Liver (tissue), 3 donors: ENCODE measurements around the gene GSAP.

Experiments
- ATF3 ChIP-seq: IDR thresholded peaks from 2 replicates; pipeline ENCODE4 v1.6.1; 2016; ENCODE audit warnings: antibody characterized with exemption
- FOXA1 ChIP-seq: IDR thresholded peaks from 2 replicates; pipeline ENCODE4 v1.6.1; 2016; ENCODE audit warnings: antibody characterized with exemption
- FOXA2 ChIP-seq: IDR thresholded peaks from 2 replicates; pipeline ENCODE4 v1.6.1; 2016; ENCODE audit warnings: antibody characterized with exemption
- GABPA ChIP-seq, 2 donors: IDR thresholded peaks in 1 of 2; conservative IDR thresholded peaks in 1 of 2; 2 replicates each; pipeline ENCODE4 v1.6.1; 2016; ENCODE audit warnings: antibody characterized with exemption in 2 of 2, mild to moderate bottlenecking in 1 of 2, moderate library complexity in 1 of 2
- HNF4A ChIP-seq, 2 donors: conservative IDR thresholded peaks; 2 replicates each; pipeline ENCODE4 v1.6.1; 2016; ENCODE audit warnings: antibody characterized with exemption in 2 of 2, mild to moderate bottlenecking in 2 of 2
- MAX ChIP-seq: IDR thresholded peaks from 2 replicates; pipeline ENCODE4 v1.6.1; 2016; ENCODE audit warnings: antibody characterized with exemption
- RAD21 ChIP-seq, 2 donors: IDR thresholded peaks; 2 replicates each; pipeline ENCODE4 v1.6.1; 2016; ENCODE audit warnings: antibody characterized with exemption in 2 of 2, mild to moderate bottlenecking in 2 of 2
- RXRA ChIP-seq, 2 donors: IDR thresholded peaks; 2 replicates each; pipeline ENCODE4 v1.6.1; 2017 to 2018; ENCODE audit warnings: antibody characterized with exemption in 2 of 2, mild to moderate bottlenecking in 1 of 2
- SP1 ChIP-seq: IDR thresholded peaks from 2 replicates; pipeline ENCODE4 v1.6.1; 2018; ENCODE audit warnings: antibody characterized with exemption, mild to moderate bottlenecking
- TAF1 ChIP-seq: conservative IDR thresholded peaks from 2 replicates; pipeline ENCODE4 v1.6.1; 2016; ENCODE audit warnings: antibody characterized with exemption, mild to moderate bottlenecking
- YY1 ChIP-seq: IDR thresholded peaks from 2 replicates; pipeline ENCODE4 v1.6.1; 2016; ENCODE audit warnings: antibody characterized with exemption, mild to moderate bottlenecking
- ZBTB33 ChIP-seq: IDR thresholded peaks from 2 replicates; pipeline ENCODE4 v1.6.1; 2016; ENCODE audit warnings: antibody characterized with exemption
- TF ChIP-seq, protein P1 (sequence below): fragments of 150-350 bp; IDR thresholded peaks from 2 replicates; pipeline ENCODE4 v1.5.1; 2017; ENCODE audit warnings: improper control_type of control experiment, low read depth, low read length; ENCODE audit not compliant: missing input control
- TF ChIP-seq, protein P2 (sequence below): IDR thresholded peaks from 2 replicates; pipeline ENCODE4 v1.6.1; 2016; ENCODE audit warnings: antibody characterized with exemption, mild to moderate bottlenecking
- donor health status: healthy.
- donor health status: healthy.

DNA sequence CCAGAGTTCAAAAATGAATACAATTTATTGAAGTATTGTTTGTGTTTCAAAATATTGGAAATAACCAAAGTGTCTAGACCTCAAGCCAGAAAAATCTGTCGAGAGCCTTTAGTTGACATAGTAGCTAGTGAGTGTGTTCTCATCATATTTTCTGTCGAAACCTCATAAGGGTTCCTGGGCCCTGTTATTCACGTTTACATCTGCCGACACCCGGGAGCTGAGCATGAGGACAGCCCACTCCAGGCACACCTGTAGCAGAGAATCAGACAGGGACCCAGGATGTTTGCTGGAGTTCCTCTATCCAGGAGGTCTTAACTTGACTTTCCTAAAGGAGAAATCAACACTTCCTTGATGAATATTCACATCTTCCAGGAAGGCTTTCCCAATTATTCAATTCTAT lies 144.4 kb downstream of the GSAP start:
- TF ChIP-seq, protein P1, sequence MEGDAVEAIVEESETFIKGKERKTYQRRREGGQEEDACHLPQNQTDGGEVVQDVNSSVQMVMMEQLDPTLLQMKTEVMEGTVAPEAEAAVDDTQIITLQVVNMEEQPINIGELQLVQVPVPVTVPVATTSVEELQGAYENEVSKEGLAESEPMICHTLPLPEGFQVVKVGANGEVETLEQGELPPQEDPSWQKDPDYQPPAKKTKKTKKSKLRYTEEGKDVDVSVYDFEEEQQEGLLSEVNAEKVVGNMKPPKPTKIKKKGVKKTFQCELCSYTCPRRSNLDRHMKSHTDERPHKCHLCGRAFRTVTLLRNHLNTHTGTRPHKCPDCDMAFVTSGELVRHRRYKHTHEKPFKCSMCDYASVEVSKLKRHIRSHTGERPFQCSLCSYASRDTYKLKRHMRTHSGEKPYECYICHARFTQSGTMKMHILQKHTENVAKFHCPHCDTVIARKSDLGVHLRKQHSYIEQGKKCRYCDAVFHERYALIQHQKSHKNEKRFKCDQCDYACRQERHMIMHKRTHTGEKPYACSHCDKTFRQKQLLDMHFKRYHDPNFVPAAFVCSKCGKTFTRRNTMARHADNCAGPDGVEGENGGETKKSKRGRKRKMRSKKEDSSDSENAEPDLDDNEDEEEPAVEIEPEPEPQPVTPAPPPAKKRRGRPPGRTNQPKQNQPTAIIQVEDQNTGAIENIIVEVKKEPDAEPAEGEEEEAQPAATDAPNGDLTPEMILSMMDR = no peak
- TF ChIP-seq FOXA1 (no peak), YY1 (no peak), FOXA2 (no peak), ATF3 (no peak), MAX (no peak), TAF1 (no peak), ZBTB33 (no peak), GABPA (IDR thresholded peaks at IDR 0.05 in 1 of 2, conservative IDR thresholded peaks at IDR 0.05 in 1 of 2) (no peak), RXRA (IDR thresholded peaks at IDR 0.05) (no peak), HNF4A (conservative IDR thresholded peaks at IDR 0.05) (no peak), RAD21 (IDR thresholded peaks at IDR 0.05) (no peak), SP1 (no peak)
- TF ChIP-seq, protein P2, sequence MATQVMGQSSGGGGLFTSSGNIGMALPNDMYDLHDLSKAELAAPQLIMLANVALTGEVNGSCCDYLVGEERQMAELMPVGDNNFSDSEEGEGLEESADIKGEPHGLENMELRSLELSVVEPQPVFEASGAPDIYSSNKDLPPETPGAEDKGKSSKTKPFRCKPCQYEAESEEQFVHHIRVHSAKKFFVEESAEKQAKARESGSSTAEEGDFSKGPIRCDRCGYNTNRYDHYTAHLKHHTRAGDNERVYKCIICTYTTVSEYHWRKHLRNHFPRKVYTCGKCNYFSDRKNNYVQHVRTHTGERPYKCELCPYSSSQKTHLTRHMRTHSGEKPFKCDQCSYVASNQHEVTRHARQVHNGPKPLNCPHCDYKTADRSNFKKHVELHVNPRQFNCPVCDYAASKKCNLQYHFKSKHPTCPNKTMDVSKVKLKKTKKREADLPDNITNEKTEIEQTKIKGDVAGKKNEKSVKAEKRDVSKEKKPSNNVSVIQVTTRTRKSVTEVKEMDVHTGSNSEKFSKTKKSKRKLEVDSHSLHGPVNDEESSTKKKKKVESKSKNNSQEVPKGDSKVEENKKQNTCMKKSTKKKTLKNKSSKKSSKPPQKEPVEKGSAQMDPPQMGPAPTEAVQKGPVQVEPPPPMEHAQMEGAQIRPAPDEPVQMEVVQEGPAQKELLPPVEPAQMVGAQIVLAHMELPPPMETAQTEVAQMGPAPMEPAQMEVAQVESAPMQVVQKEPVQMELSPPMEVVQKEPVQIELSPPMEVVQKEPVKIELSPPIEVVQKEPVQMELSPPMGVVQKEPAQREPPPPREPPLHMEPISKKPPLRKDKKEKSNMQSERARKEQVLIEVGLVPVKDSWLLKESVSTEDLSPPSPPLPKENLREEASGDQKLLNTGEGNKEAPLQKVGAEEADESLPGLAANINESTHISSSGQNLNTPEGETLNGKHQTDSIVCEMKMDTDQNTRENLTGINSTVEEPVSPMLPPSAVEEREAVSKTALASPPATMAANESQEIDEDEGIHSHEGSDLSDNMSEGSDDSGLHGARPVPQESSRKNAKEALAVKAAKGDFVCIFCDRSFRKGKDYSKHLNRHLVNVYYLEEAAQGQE = no peak
